Nephron progenitor cell (in vitro differentiated cells): ENCODE data around the gene CDK15.

Experiments used
- DNase-seq: peaks from one replicate; pipeline ENCODE4 v3.0.0; 2021
- H3K27ac Mint-ChIP-seq: 2 replicates; pipeline ENCODE4 v1.8.0; 2021; ENCODE audit warnings: mild to moderate bottlenecking, moderate library complexity, mixed read lengths
- H3K27me3 Mint-ChIP-seq: 2 replicates; pipeline ENCODE4 v1.8.0; 2021; ENCODE audit warnings: mild to moderate bottlenecking, low read depth, mixed read lengths; ENCODE audit not compliant: poor library complexity
- H3K36me3 Mint-ChIP-seq: 2 replicates; pipeline ENCODE4 v1.8.0; 2021; ENCODE audit warnings: low read depth, mixed read lengths
- H3K4me1 Mint-ChIP-seq: 2 replicates; pipeline ENCODE4 v1.8.0; 2021; ENCODE audit warnings: mixed read lengths
- H3K4me3 Mint-ChIP-seq: 2 replicates; pipeline ENCODE4 v1.8.0; 2021; ENCODE audit warnings: mild to moderate bottlenecking, moderate library complexity, mixed read lengths
- H3K9me3 Mint-ChIP-seq: 2 replicates; pipeline ENCODE4 v1.8.0; 2021; ENCODE audit warnings: mild to moderate bottlenecking, moderate library complexity, mixed read lengths
- TF ChIP-seq, protein P1 (sequence below): fragments of 200-600 bp; sonication (generic); IDR thresholded peaks from 2 replicates; pipeline ENCODE4 v1.5.0; 2021; ENCODE audit warnings: antibody characterized with exemption

CDK15 gene

DNA sequence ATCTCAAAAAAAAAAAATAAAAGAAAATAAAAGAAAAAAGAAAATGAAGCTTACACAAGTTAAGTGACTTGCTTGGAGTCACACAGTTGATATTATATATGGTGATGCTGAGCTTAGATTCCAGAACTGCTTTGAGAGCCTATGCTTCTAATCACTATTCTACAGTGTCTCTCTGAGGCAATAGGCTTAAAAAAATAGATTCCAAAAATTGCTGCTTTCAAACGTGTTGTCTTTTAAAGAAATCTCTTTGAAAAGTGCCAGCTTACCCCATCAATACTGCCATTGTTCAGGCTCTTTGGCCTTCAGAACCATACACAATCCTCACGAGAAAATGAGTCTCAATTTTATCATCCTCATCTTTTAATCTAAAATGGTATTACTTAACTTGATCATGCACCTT is 102.6 kb downstream of the CDK15 start:
- Mint-ChIP-seq H3K27ac (no peak overlapping the region), H3K4me3 (no peak overlapping the region), H3K36me3 (no peaks in the 10 kb centered on the region), H3K27me3 (peaks cover 7% of the 10 kb centered on the region), H3K4me1 (peaks cover 69% of the 10 kb centered on the region), H3K9me3 (no peaks in the 10 kb centered on the region)
- TF ChIP-seq, protein P1, sequence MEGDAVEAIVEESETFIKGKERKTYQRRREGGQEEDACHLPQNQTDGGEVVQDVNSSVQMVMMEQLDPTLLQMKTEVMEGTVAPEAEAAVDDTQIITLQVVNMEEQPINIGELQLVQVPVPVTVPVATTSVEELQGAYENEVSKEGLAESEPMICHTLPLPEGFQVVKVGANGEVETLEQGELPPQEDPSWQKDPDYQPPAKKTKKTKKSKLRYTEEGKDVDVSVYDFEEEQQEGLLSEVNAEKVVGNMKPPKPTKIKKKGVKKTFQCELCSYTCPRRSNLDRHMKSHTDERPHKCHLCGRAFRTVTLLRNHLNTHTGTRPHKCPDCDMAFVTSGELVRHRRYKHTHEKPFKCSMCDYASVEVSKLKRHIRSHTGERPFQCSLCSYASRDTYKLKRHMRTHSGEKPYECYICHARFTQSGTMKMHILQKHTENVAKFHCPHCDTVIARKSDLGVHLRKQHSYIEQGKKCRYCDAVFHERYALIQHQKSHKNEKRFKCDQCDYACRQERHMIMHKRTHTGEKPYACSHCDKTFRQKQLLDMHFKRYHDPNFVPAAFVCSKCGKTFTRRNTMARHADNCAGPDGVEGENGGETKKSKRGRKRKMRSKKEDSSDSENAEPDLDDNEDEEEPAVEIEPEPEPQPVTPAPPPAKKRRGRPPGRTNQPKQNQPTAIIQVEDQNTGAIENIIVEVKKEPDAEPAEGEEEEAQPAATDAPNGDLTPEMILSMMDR = no peak
- DNase-seq = no peak

GRCh38 chr2:201909348-201909747 is 103.0 kb downstream of the CDK15 start:
- H3K36me3 Mint-ChIP-seq = no peaks in the 10 kb centered on the region
- no peak for DNase-seq
- peaks cover 67% of the 10 kb centered on the region for H3K4me1 Mint-ChIP-seq
- peaks cover 7% of the 10 kb centered on the region for H3K27me3 Mint-ChIP-seq
- no peak overlapping the region for H3K4me3 Mint-ChIP-seq
- TF ChIP-seq, protein P1 = no peak
- H3K9me3 Mint-ChIP-seq = no peaks in the 10 kb centered on the region
- H3K27ac Mint-ChIP-seq = no peak overlapping the region

- DNase-seq = no peak
- TF ChIP-seq, protein P1 = no peak
- Mint-ChIP-seq H3K9me3 (no peaks in the 10 kb centered on the region), H3K4me1 (peaks cover 62% of the 10 kb centered on the region), H3K27ac (no peak overlapping the region), H3K27me3 (peaks cover 7% of the 10 kb centered on the region), H3K4me3 (no peak overlapping the region), H3K36me3 (no peaks in the 10 kb centered on the region)
Measured at GRCh38 chr2:201909961-201910361, 103.6 kb downstream of the CDK15 start.

DNA sequence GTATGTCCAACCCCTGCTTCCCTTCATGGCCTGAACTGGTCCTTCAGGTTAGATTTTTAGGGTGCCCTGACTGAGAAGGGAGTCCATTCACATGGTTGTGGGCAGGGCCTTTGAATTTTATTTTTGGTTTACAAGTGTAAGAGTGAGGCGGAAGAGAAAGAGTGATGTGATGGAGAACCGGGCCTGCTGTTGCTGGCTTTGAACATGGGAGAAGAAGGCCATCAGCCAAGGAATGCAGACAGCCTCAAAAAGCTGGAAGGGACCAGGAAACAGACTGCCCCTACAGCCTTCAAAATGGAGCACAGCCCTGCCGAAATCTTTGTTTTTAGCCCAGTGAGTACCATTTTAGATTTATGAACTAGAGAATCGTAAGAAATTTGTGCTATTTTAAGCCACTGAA is 105.0 kb downstream of the CDK15 start:
- TF ChIP-seq, protein P1 = no peak
- Mint-ChIP-seq H3K36me3 (no peaks in the 10 kb centered on the region), H3K9me3 (no peaks in the 10 kb centered on the region), H3K27ac (no peak overlapping the region), H3K27me3 (peaks cover 2% of the 10 kb centered on the region), H3K4me3 (no peak overlapping the region), H3K4me1 (peaks cover 55% of the 10 kb centered on the region)
- no peak for DNase-seq

DNA sequence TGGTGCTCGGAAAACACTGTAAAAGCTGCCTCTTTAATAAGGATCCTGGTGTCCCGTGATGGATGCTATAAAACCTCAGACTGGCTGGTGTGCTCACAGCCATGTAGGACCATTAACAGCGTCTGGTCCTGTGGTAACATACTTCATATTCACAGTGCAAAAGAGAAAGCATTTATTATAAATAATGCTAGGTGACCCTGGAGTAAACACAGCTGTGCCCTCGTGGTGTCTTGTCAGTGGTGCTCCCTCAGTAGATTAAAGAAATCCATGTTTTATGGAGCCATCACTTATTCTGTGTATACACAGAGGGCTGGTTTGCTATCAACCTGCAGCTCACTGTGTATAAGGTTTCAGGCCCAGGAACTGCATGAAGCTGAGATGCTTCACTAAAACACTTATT is 106.9 kb downstream of the CDK15 start:
- Mint-ChIP-seq H3K4me1 (peaks cover 40% of the 10 kb centered on the region), H3K27ac (peak overlapping the region; percentile 9), H3K36me3 (no peaks in the 10 kb centered on the region), H3K27me3 (peaks cover 5% of the 10 kb centered on the region), H3K9me3 (no peaks in the 10 kb centered on the region), H3K4me3 (no peak overlapping the region)
- no peak for DNase-seq
- TF ChIP-seq, protein P1 = no peak

DNA sequence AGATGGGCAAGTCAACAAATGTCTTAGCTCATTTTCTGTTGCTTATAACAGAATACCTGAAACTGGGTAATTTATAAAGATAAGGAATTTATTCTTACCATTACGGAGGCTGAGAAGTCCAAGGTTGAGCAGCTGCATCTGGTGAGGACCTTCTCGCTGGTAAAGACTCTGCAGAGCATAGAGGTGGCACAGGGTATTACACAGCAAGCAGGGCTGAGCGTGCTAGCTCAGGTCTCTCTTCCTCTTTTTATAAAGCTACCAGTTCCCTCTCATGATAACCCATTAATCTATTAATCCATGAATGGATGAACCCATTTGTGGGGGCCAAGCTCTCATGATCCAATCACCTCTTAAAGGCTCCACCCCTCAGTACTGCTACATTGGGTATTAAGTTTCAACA is 109.1 kb downstream of the CDK15 start:
- Mint-ChIP-seq H3K27ac (no peak overlapping the region), H3K36me3 (no peaks in the 10 kb centered on the region), H3K4me1 (peaks cover 36% of the 10 kb centered on the region), H3K9me3 (no peaks in the 10 kb centered on the region), H3K27me3 (peaks cover 5% of the 10 kb centered on the region), H3K4me3 (no peak overlapping the region)
- no peak for DNase-seq
- TF ChIP-seq, protein P1 = no peak
